H1 (cell line): ENCODE results near the gene NUP58.

Experiments
- BACH1 ChIP-seq: IDR thresholded peaks from 2 replicates; pipeline ENCODE4 v1.6.1; 2012; ENCODE audit warnings: low read length, improper control_type of control experiment
- CBX8 ChIP-seq: fragments of 300-800, 300-1000 bp; sonication (generic); IDR thresholded peaks from 2 replicates; pipeline ENCODE4 v1.7.1; 2016; ENCODE audit warnings: low read depth, low read length, borderline replicate concordance
- CHD2 ChIP-seq: IDR thresholded peaks from 2 replicates; pipeline ENCODE4 v1.6.1; 2012; ENCODE audit warnings: low read length, improper control_type of control experiment
- EZH2 ChIP-seq: fragments of 200-600 bp; sonication (generic); IDR thresholded peaks from 2 replicates; pipeline ENCODE4 v1.7.1; 2012; ENCODE audit warnings: low read depth, mild to moderate bottlenecking, moderate library complexity, low read length, inconsistent platforms; ENCODE audit not compliant: severe bottlenecking
- SP1 ChIP-seq: IDR thresholded peaks from 2 replicates; pipeline ENCODE4 v1.6.1; 2011; ENCODE audit warnings: low read depth, low read length
- SP2 ChIP-seq: IDR thresholded peaks from 2 replicates; pipeline ENCODE4 v1.6.1; 2012; ENCODE audit warnings: mild to moderate bottlenecking, low read length, inconsistent platforms
- TF ChIP-seq, protein P1 (sequence below), 3 experiments: IDR thresholded peaks; 1 replicate in 2 of 3; 2 replicates in 1 of 3; pipeline versions ENCODE4 v1.5.1 to v1.6.1; 2011; ENCODE audit warnings: low read length in 3 of 3, mild to moderate bottlenecking in 3 of 3, inconsistent platforms in 2 of 3, low read depth in 1 of 3, moderate library complexity in 1 of 3; ENCODE audit not compliant: insufficient read depth in 1 of 3; ENCODE audit errors: control extremely low read depth in 1 of 3

DNA sequence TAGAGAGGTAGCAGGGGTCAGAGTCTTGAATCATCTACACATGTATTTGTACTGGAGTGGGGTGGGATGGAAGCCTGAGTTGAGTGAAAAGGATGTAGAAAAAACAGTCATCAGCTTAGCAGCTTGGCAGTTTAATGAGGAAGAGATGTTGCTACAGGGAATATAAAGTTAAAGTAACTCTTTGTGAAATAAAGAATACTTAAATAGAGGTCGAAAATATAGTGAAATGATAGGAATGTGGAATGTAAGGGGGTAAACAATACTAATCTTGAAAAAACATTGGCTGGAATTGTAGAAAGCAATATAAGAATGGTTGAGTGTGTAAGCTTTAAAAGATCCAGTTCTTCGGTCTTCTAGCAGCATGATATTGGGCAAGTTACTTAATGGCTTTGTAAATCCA, 22.7 kb downstream of the NUP58 start:
- TF ChIP-seq SP2, result no peak
- no peak for TF ChIP-seq SP1
- TF ChIP-seq CHD2, result no peak
- no peak for TF ChIP-seq CBX8
- TF ChIP-seq, protein P1, sequence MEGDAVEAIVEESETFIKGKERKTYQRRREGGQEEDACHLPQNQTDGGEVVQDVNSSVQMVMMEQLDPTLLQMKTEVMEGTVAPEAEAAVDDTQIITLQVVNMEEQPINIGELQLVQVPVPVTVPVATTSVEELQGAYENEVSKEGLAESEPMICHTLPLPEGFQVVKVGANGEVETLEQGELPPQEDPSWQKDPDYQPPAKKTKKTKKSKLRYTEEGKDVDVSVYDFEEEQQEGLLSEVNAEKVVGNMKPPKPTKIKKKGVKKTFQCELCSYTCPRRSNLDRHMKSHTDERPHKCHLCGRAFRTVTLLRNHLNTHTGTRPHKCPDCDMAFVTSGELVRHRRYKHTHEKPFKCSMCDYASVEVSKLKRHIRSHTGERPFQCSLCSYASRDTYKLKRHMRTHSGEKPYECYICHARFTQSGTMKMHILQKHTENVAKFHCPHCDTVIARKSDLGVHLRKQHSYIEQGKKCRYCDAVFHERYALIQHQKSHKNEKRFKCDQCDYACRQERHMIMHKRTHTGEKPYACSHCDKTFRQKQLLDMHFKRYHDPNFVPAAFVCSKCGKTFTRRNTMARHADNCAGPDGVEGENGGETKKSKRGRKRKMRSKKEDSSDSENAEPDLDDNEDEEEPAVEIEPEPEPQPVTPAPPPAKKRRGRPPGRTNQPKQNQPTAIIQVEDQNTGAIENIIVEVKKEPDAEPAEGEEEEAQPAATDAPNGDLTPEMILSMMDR (IDR thresholded peaks at IDR 0.05; ENCODE audit: control extremely low read depth in 1 of 3, insufficient read depth in 1 of 3, low read depth in 1 of 3, low read length in 3 of 3), result no peak
- TF ChIP-seq EZH2, result no peak
- no peak for TF ChIP-seq BACH1
